Mucosa of gallbladder (tissue), 1 donor: ENCODE results near the gene GUCY1A2. TPM values are rescaled to one million over a fixed set of nuclear protein-coding genes. Genes with fewer than 3 reads are reported as not detected.

ENCODE experiments used
- DNase-seq: peaks from one replicate; pipeline ENCODE4 v3.0.0-alpha.2; 2020; ENCODE audit warnings: low spot score
- total RNA-seq: library from RNA; stranded (reverse); gene quantifications from one replicate; pipeline ENCODE4 v1.2.1, GENCODE V29; 2021
- donor health status: DM: no; HTN: no; CAD: no.

Gene GUCY1A2
- total RNA-seq, 1 donor from 2014 or later = 3.2 TPM

- no peak for DNase-seq
These were observed 373.5 kb downstream of the GUCY1A2 start for GRCh38 chr11:106644824-106645223.

DNA sequence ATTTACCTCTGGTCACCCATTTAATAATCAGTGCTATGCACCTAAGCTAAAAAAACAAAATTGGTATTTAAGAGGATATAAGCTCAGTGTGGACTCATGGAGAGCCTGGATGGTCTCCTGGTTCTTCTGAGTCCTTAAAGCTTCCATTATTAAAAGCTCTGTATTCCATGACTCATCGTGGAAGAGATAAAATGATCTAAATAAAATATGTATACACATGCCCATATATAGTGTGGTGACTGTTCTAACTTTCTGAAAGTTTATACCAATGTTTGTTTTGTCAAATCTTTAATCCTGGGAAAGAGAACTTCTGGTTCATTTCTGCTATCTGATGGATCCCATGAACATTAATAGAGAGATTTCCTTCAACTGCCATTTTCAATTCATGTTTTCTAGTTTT lies 375.9 kb downstream of the GUCY1A2 start:
- no peak for DNase-seq

DNA sequence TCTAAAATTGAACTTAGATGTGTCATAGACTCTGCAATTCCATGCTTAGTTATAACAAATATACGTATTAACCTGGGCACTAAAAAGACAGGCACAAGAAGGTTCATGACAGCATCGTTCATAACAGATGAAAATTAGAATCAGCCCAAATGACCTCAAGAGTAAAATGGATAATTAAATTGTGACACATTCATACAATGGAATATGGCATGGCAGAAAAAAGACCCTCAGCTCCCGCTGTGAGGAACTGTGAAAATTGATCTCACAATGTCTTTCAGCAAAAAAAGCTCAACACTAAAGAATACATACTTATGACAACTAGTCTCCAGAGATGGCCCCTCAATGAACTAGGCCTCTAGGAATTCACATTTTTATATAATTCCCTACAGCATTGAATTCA lies 386.0 kb downstream of the GUCY1A2 start:
- no peak for DNase-seq

GRCh38 chr11:106627694-106628093 lies 390.6 kb downstream of the GUCY1A2 start:
- DNase-seq = no peak

- DNase-seq = no peak
These were observed 392.7 kb downstream of the GUCY1A2 start for GRCh38 chr11:106625566-106625965.

DNA sequence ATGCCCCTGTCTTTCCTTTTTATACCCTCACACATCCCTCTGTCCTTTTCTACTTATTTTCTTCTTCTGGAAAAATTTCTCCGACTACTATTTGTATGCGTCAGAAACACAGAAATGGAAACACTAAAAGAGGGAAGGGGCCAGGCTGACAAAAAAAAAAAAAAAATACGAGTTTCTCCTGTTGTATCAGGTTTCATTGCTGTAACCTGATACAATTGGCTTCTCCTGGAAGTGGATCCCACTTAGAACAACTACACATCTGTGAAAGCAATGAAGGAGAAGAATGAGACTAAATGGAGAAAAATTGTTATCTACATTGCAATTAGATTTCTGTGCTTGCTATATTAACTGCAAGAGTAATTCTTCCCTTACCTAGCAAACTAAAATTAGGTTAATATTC lies 393.9 kb downstream of the GUCY1A2 start:
- no peak for DNase-seq
